Central memory CD4-positive, alpha-beta T cell (primary cell): ENCODE data around the gene C17orf50.
"Not testable (repeated sequence)": the region's sequence is repeated elsewhere in the genome, so short reads cannot be mapped to it uniquely, and the experiment has no call there.

Experiments used
- DNase-seq: peaks from one replicate; pipeline ENCODE4 v3.0.0; 2022

The C17orf50 gene

GRCh38 chr17:35735036-35735805 lies 25.5 kb upstream of the C17orf50 start:
- no peak for DNase-seq

GRCh38 chr17:35736236-35736635 lies 24.5 kb upstream of the C17orf50 start:
- no peak for DNase-seq

- no peak for DNase-seq
These were observed 22.1 kb upstream of the C17orf50 start for GRCh38 chr17:35738519-35739133.

- no peak for DNase-seq
These were observed 20.5 kb upstream of the C17orf50 start for GRCh38 chr17:35740216-35740615.

GRCh38 chr17:35740997-35741931 lies 19.4 kb upstream of the C17orf50 start:
- DNase-seq = no peak

GRCh38 chr17:35742496-35742895 lies 18.2 kb upstream of the C17orf50 start:
- no peak for DNase-seq

GRCh38 chr17:35742896-35743477 lies 17.7 kb upstream of the C17orf50 start:
- DNase-seq = no peak

GRCh38 chr17:35743626-35744328 lies 16.9 kb upstream of the C17orf50 start:
- DNase-seq = no peak

- no peak for DNase-seq
These were observed 15.9 kb upstream of the C17orf50 start for GRCh38 chr17:35744830-35745229.

GRCh38 chr17:35745246-35745645 lies 15.4 kb upstream of the C17orf50 start:
- no peak for DNase-seq

- no peak for DNase-seq
These were observed 14.9 kb upstream of the C17orf50 start for GRCh38 chr17:35745749-35746320.

GRCh38 chr17:35747540-35748017 lies 13.1 kb upstream of the C17orf50 start:
- peak; percentile 69 for DNase-seq

- DNase-seq = no peak
These were observed 12.3 kb upstream of the C17orf50 start for GRCh38 chr17:35748341-35748841.

- no peak for DNase-seq
These were observed 11.7 kb upstream of the C17orf50 start for GRCh38 chr17:35748979-35749378.

- DNase-seq = no peak
These were observed 10.9 kb upstream of the C17orf50 start for GRCh38 chr17:35749560-35750412.

GRCh38 chr17:35750526-35751395 lies 9.9 kb upstream of the C17orf50 start:
- no peak for DNase-seq

- DNase-seq = not testable (repeated sequence)
These were observed 9.1 kb upstream of the C17orf50 start for GRCh38 chr17:35751541-35751940.

- DNase-seq = no peak
These were observed 8.2 kb upstream of the C17orf50 start for GRCh38 chr17:35752471-35752870.

GRCh38 chr17:35752945-35753764 lies 7.5 kb upstream of the C17orf50 start, which contains the start of gene GAS2L2:
TSS of gene GAS2L2 (minus strand) at chr17:35753239. CDS start at chr17:35752850, 389 bp downstream.
- no peak for DNase-seq
